ENCODE data around the gene WNT9B.

Gene WNT9B

DNA sequence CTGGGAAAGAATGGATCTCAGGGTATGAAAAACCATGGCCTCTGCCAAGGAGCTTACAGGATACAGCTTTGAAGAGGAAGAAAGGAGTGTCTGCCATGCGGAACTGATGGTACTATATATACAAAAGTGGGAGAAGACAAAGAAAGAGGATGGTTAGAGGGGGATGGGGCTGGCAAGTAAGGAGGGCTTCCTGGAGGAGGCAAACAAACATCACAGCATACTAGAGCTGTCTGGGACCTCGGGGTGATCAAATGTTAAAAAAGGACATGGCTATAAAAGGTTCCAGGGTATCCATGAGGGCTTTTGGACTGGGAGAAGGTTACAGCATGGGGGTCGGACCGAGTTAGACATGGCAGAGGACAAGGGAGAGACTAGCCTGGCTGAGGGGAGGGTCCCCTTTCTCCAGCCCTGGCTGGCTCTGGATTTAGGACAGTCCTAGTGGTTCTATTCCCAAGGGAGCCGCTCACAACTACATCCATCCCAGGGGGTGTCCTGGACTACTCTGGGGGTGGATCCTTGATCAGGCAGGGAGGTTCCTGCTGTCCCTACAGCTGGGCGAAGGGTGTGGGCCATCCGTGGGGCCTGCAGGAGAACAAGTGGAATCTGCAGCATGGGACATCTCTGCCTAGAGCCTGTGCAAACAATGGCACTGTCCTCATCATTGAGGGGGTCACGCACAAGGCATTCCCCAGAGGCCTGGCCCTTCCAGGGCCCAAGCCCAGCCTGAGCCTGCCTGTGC, 12.2 kb downstream of the WNT9B start:
- no peak overlapping the region for H2AFZ ChIP-seq (ENCODE audit: low read depth, low read length, severe bottlenecking)

DNA sequence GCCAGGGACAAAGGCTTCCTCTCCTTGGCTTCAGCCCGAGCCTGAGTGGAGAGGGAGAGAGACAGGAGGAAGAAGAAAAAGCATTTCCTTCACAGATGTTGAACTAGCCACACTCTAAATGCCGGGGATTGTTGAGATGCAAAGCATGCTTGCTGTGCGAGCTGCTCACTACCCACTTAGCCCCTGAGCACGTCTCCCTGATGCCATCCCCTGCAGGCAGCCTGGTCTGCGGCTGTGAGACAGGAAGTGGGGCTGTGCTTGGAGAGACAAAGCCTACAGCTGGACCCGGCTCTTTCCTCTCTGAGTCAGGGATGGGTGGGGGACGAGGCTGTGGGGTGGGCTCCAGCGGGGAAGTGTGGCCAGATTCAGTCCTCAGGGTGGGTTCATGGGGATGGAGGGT, 13.7 kb downstream of the WNT9B start:
- H3K27me3 ChIP-seq (ENCODE audit: low read length) = no peaks in the 10 kb centered on the region
- H3K9ac ChIP-seq (ENCODE audit: low read length) = no peak overlapping the region
- H3K9me3 ChIP-seq (ENCODE audit: insufficient read depth, low read length) = no peaks in the 10 kb centered on the region
- H3K9me2 ChIP-seq (replicated peaks; ENCODE audit: insufficient read depth, low read length) = no peaks in the 10 kb centered on the region
- TF ChIP-seq, protein P1, sequence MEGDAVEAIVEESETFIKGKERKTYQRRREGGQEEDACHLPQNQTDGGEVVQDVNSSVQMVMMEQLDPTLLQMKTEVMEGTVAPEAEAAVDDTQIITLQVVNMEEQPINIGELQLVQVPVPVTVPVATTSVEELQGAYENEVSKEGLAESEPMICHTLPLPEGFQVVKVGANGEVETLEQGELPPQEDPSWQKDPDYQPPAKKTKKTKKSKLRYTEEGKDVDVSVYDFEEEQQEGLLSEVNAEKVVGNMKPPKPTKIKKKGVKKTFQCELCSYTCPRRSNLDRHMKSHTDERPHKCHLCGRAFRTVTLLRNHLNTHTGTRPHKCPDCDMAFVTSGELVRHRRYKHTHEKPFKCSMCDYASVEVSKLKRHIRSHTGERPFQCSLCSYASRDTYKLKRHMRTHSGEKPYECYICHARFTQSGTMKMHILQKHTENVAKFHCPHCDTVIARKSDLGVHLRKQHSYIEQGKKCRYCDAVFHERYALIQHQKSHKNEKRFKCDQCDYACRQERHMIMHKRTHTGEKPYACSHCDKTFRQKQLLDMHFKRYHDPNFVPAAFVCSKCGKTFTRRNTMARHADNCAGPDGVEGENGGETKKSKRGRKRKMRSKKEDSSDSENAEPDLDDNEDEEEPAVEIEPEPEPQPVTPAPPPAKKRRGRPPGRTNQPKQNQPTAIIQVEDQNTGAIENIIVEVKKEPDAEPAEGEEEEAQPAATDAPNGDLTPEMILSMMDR (IDR thresholded peaks at IDR 0.05; ENCODE audit: insufficient read depth, low read length, poor library complexity, severe bottlenecking) = no peak
- TF ChIP-seq EZH2phosphoT487 (conservative IDR thresholded peaks at IDR 0.05; ENCODE audit: low read length) = no peak
- no peak overlapping the region for H3K27ac ChIP-seq (ENCODE audit: low read depth, low read length)
- H2AFZ ChIP-seq (ENCODE audit: low read depth, low read length, severe bottlenecking) = no peak overlapping the region
- no peak overlapping the region for H3K4me3 ChIP-seq (ENCODE audit: insufficient read depth, low read length, poor library complexity, severe bottlenecking)
- no peaks in the 10 kb centered on the region for H3K36me3 ChIP-seq (ENCODE audit: low read length)
- no peaks in the 10 kb centered on the region for H3K79me2 ChIP-seq (ENCODE audit: insufficient read depth, low read length)
- no peaks in the 10 kb centered on the region for H3F3A ChIP-seq (ENCODE audit: insufficient read depth)
- H3K4me2 ChIP-seq (ENCODE audit: low read depth, low read length, poor library complexity, severe bottlenecking) = no peak overlapping the region
- no peaks in the 10 kb centered on the region for H4K20me1 ChIP-seq (ENCODE audit: low read depth, low read length)

More for the DNA sequence above, 12.2 kb downstream of the WNT9B start:
- no peaks in the 10 kb centered on the region for H3K9me2 ChIP-seq (replicated peaks; ENCODE audit: insufficient read depth, low read length)
- TF ChIP-seq, protein P1 (IDR thresholded peaks at IDR 0.05; ENCODE audit: insufficient read depth, low read length, poor library complexity, severe bottlenecking) = no peak
- no peak for TF ChIP-seq EZH2phosphoT487 (conservative IDR thresholded peaks at IDR 0.05; ENCODE audit: low read length)
- H3F3A ChIP-seq (ENCODE audit: insufficient read depth) = no peaks in the 10 kb centered on the region
- H3K27ac ChIP-seq (ENCODE audit: low read depth, low read length) = no peak overlapping the region
- H4K20me1 ChIP-seq (ENCODE audit: low read depth, low read length) = no peaks in the 10 kb centered on the region
- H3K27me3 ChIP-seq (ENCODE audit: low read length) = no peaks in the 10 kb centered on the region
- H3K9me3 ChIP-seq (ENCODE audit: insufficient read depth, low read length) = no peaks in the 10 kb centered on the region
- no peak overlapping the region for H3K9ac ChIP-seq (ENCODE audit: low read length)
- no peak overlapping the region for H3K4me3 ChIP-seq (ENCODE audit: insufficient read depth, low read length, poor library complexity, severe bottlenecking)
- H3K4me2 ChIP-seq (ENCODE audit: low read depth, low read length, poor library complexity, severe bottlenecking) = no peak overlapping the region
- H3K36me3 ChIP-seq (ENCODE audit: low read length) = no peaks in the 10 kb centered on the region
- no peaks in the 10 kb centered on the region for H3K79me2 ChIP-seq (ENCODE audit: insufficient read depth, low read length)

DNA sequence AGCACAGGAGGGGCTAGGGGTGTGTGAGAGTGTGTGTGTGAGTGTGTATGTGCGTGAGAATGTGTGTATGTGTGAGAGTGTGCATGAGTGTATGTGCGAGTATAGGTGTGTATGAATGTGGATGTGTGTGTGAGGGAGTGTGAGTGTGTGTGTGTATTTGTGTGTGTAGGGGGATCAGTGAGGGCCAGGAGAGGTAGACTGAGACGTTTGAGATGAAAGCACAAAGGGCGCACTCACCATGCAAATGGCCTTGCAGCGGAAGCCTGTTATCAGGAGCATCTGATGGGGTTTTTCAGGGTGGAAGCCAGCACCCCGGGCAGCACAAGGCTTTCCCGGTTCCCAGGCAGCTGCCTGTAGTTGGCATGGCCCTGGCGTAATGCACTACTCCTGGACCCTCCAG, 14.9 kb downstream of the WNT9B start:
- Histone ChIP-seq H3K27me3 (ENCODE audit: low read length) (no peaks in the 10 kb centered on the region), H3K9me3 (ENCODE audit: insufficient read depth, low read length) (no peaks in the 10 kb centered on the region), H3F3A (ENCODE audit: insufficient read depth) (no peaks in the 10 kb centered on the region), H3K79me2 (ENCODE audit: insufficient read depth, low read length) (no peaks in the 10 kb centered on the region), H4K20me1 (ENCODE audit: low read depth, low read length) (no peaks in the 10 kb centered on the region), H3K9ac (ENCODE audit: low read length) (no peak overlapping the region), H3K4me3 (ENCODE audit: insufficient read depth, low read length, poor library complexity, severe bottlenecking) (no peak overlapping the region), H3K27ac (ENCODE audit: low read depth, low read length) (no peak overlapping the region), H3K36me3 (ENCODE audit: low read length) (no peaks in the 10 kb centered on the region), H2AFZ (ENCODE audit: low read depth, low read length, severe bottlenecking) (no peak overlapping the region), H3K4me2 (ENCODE audit: low read depth, low read length, poor library complexity, severe bottlenecking) (no peak overlapping the region), H3K9me2 (replicated peaks; ENCODE audit: insufficient read depth, low read length) (no peaks in the 10 kb centered on the region)
- TF ChIP-seq, protein P1 (IDR thresholded peaks at IDR 0.05; ENCODE audit: insufficient read depth, low read length, poor library complexity, severe bottlenecking) = no peak
- TF ChIP-seq EZH2phosphoT487 (conservative IDR thresholded peaks at IDR 0.05; ENCODE audit: low read length) = no peak
